HepG2 (cell line): ENCODE measurements around the gene ISY1. TPM values are rescaled to one million over a fixed set of nuclear protein-coding genes. Genes with fewer than 3 reads are reported as not detected.

ENCODE experiments used
- AGO1 ChIP-seq: fragments of 200-400 bp; formaldehyde crosslinking; IDR thresholded peaks from 2 replicates; pipeline ENCODE4 v1.6.1; 2017; ENCODE audit warnings: mild to moderate bottlenecking, low read depth, low read length, moderate library complexity; ENCODE audit not compliant: poor library complexity, severe bottlenecking
- CSRNP2 ChIP-seq: sonication (generic); formaldehyde crosslinking; conservative IDR thresholded peaks from 2 replicates; pipeline ENCODE4 v1.8.0; 2022; ENCODE audit warnings: low read depth, missing genetic modification reagents
- DR1 ChIP-seq: sonication (generic); formaldehyde crosslinking; IDR thresholded peaks from 2 replicates; pipeline ENCODE4 v1.8.0; 2021; ENCODE audit warnings: mild to moderate bottlenecking, missing genetic modification reagents, inconsistent platforms
- ETV5 ChIP-seq: IDR thresholded peaks from 2 replicates; pipeline ENCODE4 v1.6.1; 2018; ENCODE audit warnings: missing biosample characterization, missing genetic modification reagents, inconsistent platforms, borderline replicate concordance
- FOXO1 ChIP-seq: sonication (generic); formaldehyde crosslinking; IDR thresholded peaks from 2 replicates; pipeline ENCODE4 v1.4.0; 2020; ENCODE audit warnings: missing genetic modification reagents
- HNRNPL ChIP-seq: fragments of 200-400 bp; formaldehyde crosslinking; IDR thresholded peaks from 2 replicates; pipeline ENCODE4 v1.6.1; 2017; ENCODE audit warnings: mild to moderate bottlenecking, low read depth, low read length
- KLF6 ChIP-seq: IDR thresholded peaks from 2 replicates; pipeline ENCODE4 v1.8.0; 2016; ENCODE audit warnings: missing biosample characterization, missing genetic modification reagents
- MEF2D ChIP-seq: sonication (generic); formaldehyde crosslinking; IDR thresholded peaks from 2 replicates; pipeline ENCODE4 v1.5.1; 2020; ENCODE audit warnings: mild to moderate bottlenecking, missing genetic modification reagents
- PBX2 ChIP-seq: IDR thresholded peaks from 2 replicates; pipeline ENCODE4 v1.6.1; 2016; ENCODE audit warnings: control low read depth
- RFXANK ChIP-seq: IDR thresholded peaks from 2 replicates; pipeline ENCODE4 v1.6.1; 2016
- RNF2 ChIP-seq: fragments of 450-650 bp; conservative IDR thresholded peaks from 2 replicates; pipeline ENCODE4 v1.6.1; 2016; ENCODE audit warnings: low read depth
- RXRA ChIP-seq: sonication (generic); formaldehyde crosslinking; IDR thresholded peaks from 2 replicates; pipeline ENCODE4 v1.5.1; 2020; ENCODE audit warnings: missing genetic modification reagents
- SIX4 ChIP-seq: sonication (generic); formaldehyde crosslinking; IDR thresholded peaks from 2 replicates; pipeline ENCODE4 v1.4.0; 2020; ENCODE audit warnings: missing genetic modification reagents
- SNRNP70 ChIP-seq: fragments of 200-400 bp; formaldehyde crosslinking; IDR thresholded peaks from 2 replicates; pipeline ENCODE4 v1.6.1; 2017; ENCODE audit warnings: mild to moderate bottlenecking, low read depth, low read length, moderate library complexity
- TIGD3 ChIP-seq: sonication (generic); formaldehyde crosslinking; IDR thresholded peaks from 2 replicates; pipeline ENCODE4 v1.5.1; 2020; ENCODE audit warnings: mild to moderate bottlenecking, missing genetic modification reagents, borderline replicate concordance
- TOE1 ChIP-seq: sonication (generic); formaldehyde crosslinking; IDR thresholded peaks from 2 replicates; pipeline ENCODE4 v1.4.0; 2020; ENCODE audit warnings: mild to moderate bottlenecking, missing genetic modification reagents
- ZBTB20 ChIP-seq: sonication (generic); formaldehyde crosslinking; IDR thresholded peaks from 2 replicates; pipeline ENCODE4 v1.8.1; 2023; ENCODE audit warnings: missing genetic modification reagents, low read depth, mild to moderate bottlenecking, borderline replicate concordance
- ZNF101 ChIP-seq: sonication (generic); formaldehyde crosslinking; IDR thresholded peaks from 2 replicates; pipeline ENCODE4 v1.4.0; 2020; ENCODE audit warnings: mild to moderate bottlenecking, low read depth, missing genetic modification reagents, borderline replicate concordance
- ZNF235 ChIP-seq: sonication (generic); formaldehyde crosslinking; IDR thresholded peaks from 2 replicates; pipeline ENCODE4 v1.8.1; 2023; ENCODE audit warnings: mild to moderate bottlenecking, missing genetic modification reagents, borderline replicate concordance
- ZNF367 ChIP-seq: sonication (generic); formaldehyde crosslinking; IDR thresholded peaks from 2 replicates; pipeline ENCODE4 v1.4.0; 2020; ENCODE audit warnings: missing genetic modification reagents, borderline replicate concordance
- ZNF441 ChIP-seq: sonication (generic); formaldehyde crosslinking; IDR thresholded peaks from 2 replicates; pipeline ENCODE4 v1.7.0; 2021; ENCODE audit warnings: missing genetic modification reagents, borderline replicate concordance
- ZNF589 ChIP-seq: sonication (generic); formaldehyde crosslinking; conservative IDR thresholded peaks from 2 replicates; pipeline ENCODE4 v1.8.0; 2022; ENCODE audit warnings: mild to moderate bottlenecking, moderate library complexity, missing genetic modification reagents
- ZNF766 ChIP-seq: sonication (generic); formaldehyde crosslinking; IDR thresholded peaks from 2 replicates; pipeline ENCODE4 v1.5.0; 2020; ENCODE audit warnings: missing genetic modification reagents, borderline replicate concordance
- polyA plus RNA-seq, 8 experiments: library from polyadenylated mRNA; depleted of rRNA in 3 of 8; stranded (reverse) in 7 of 8; unstranded in 1 of 8; fragments of >200 nt; fragmentation: Illumina TruSeq in 4 of 8; extraction: Trizol in 4 of 8; gene quantifications; 2 replicates each; pipeline versions ENCODE4 v1.2.1 to v1.2.3, GENCODE V29; 2011 to 2016; ENCODE audit warnings: low read depth in 4 of 8, missing spikeins in 1 of 8, mixed read lengths in 1 of 8; ENCODE audit not compliant: insufficient read depth in 1 of 8
- total RNA-seq, 5 experiments: library from RNA; depleted of rRNA; stranded (reverse); fragments of >200 nt; fragmentation: Illumina TruSeq; extraction: Trizol; gene quantifications; 2 replicates each; pipeline ENCODE4 v1.2.3, GENCODE V29; 2016; ENCODE audit warnings: low read depth in 1 of 5
- TF ChIP-seq, protein P1 (sequence below): sonication (generic); formaldehyde crosslinking; IDR thresholded peaks from 2 replicates; pipeline ENCODE4 v1.5.0; 2020; ENCODE audit warnings: missing genetic modification reagents
- TF ChIP-seq, protein P2 (sequence below): IDR thresholded peaks from 2 replicates; pipeline ENCODE4 v1.6.1; 2016; ENCODE audit warnings: missing genetic modification reagents, missing compliant biosample characterization

ISY1 gene
- total and polyA plus RNA-seq, 2 of the 13 experiments (the other 11 are each of a cell fraction or from before 2014, with no cell fraction given): 21.0 to 39.1 TPM

DNA sequence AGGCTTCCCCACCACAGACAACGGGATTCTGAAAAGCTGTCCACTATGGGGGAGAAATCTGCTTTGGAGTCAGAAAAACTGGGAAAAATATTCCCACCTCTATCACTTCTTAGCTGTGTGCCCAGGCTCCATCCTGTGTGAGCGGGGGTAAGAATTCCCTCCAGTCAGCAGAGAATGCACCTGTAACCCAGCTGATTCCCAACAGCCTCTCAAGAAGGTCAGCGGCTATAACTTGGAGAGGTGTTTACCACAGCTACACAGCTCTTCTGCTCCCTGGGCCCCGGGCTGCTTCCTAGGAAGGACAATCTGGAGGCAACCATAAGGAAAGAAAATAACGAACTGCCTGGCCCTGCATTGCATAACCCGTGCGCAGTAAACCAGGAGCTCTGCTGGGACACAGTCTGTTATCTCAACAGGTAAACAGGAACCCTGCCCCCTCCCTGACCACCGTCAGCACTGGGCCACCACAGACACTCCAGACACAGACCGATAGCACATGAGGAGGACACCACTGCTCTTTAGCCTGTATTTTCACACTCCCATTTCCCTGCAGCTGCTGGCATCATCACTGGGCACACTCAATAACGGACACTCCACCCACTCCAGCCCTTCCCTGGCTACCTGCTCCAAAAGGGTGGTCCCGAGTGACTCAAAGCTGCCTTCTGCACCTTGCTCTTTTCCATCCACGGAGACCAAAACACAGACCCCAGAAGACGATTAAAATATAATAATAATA, 41.3 kb downstream of the ISY1 start (continued):
- TF ChIP-seq ZNF367 (no peak), ETV5 (CRISPR knock-in tag) (peak; percentile 84), ZNF101 (CRISPR knock-in tag) (no peak), KLF6 (CRISPR knock-in tag) (no peak; the same call in 1 of the 2 replicates), TOE1 (no peak), MEF2D (CRISPR knock-in tag) (0 out of 2 replicates have a peak, but pooled peaks have one; percentile 53), RNF2 (no peak), ZNF589 (CRISPR knock-in tag) (peak; percentile 69; the same call in 1 of the 2 replicates), AGO1 (no peak), DR1 (CRISPR knock-in tag) (no peak), ZNF235 (CRISPR knock-in tag) (no peak), SIX4 (CRISPR knock-in tag) (peak; percentile 59; the same call in 1 of the 2 replicates), SNRNP70 (no peak), ZNF766 (CRISPR knock-in tag) (peak; percentile 92; the same call in 1 of the 2 replicates), PBX2 (no peak), FOXO1 (CRISPR knock-in tag) (peak; percentile 99), RFXANK (no peak), TIGD3 (CRISPR knock-in tag) (0 out of 2 replicates have a peak, but pooled peaks have one; percentile 48), ZBTB20 (CRISPR knock-in tag) (peak; percentile 89; the same call in 1 of the 2 replicates), RXRA (CRISPR knock-in tag) (peak; percentile 90), ZNF441 (CRISPR knock-in tag) (0 out of 2 replicates have a peak, but pooled peaks have one; percentile 44), HNRNPL (0 out of 2 replicates have a peak, but pooled peaks have one; percentile 43), CSRNP2 (CRISPR knock-in tag) (no peak)
- TF ChIP-seq, protein P1, sequence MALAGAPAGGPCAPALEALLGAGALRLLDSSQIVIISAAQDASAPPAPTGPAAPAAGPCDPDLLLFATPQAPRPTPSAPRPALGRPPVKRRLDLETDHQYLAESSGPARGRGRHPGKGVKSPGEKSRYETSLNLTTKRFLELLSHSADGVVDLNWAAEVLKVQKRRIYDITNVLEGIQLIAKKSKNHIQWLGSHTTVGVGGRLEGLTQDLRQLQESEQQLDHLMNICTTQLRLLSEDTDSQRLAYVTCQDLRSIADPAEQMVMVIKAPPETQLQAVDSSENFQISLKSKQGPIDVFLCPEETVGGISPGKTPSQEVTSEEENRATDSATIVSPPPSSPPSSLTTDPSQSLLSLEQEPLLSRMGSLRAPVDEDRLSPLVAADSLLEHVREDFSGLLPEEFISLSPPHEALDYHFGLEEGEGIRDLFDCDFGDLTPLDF (CRISPR knock-in tag): no peak
- TF ChIP-seq, protein P2, sequence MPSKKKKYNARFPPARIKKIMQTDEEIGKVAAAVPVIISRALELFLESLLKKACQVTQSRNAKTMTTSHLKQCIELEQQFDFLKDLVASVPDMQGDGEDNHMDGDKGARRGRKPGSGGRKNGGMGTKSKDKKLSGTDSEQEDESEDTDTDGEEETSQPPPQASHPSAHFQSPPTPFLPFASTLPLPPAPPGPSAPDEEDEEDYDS (CRISPR knock-in tag): peak; percentile 79
